Measurements from ENCODE around the gene EHHADH.
"Not testable (repeated sequence)": the region's sequence is repeated elsewhere in the genome, so short reads cannot be mapped to it uniquely, and the experiment has no call there.

EHHADH gene

GRCh38 chr3:185257334-185257733 lies 3.5 kb upstream of the EHHADH start:
- TF ChIP-seq SPI1 (IDR thresholded peaks at IDR 0.05; ENCODE audit: low read depth, low read length) (no peak), POU2F2 (IDR thresholded peaks at IDR 0.05; ENCODE audit: low read depth, low read length) (no peak), PAX5 (IDR thresholded peaks at IDR 0.05; ENCODE audit: insufficient read depth, low read length, severe bottlenecking) (no peak), POLR2A (IDR thresholded peaks at IDR 0.05; ENCODE audit: low read depth, low read length) (no peak), POLR2AphosphoS5 (IDR thresholded peaks at IDR 0.05; ENCODE audit: low read depth, low read length) (no peak), TAF1 (IDR thresholded peaks at IDR 0.05; ENCODE audit: low read depth, low read length) (no peak)
- FAIRE-seq: no peak
- DNase-seq (ENCODE audit: insufficient read length, low spot score): no peak

GRCh38 chr3:185254799-185255198 lies 950 bp upstream of the EHHADH start:
- FAIRE-seq: no peak
- TF ChIP-seq POLR2A (IDR thresholded peaks at IDR 0.05; ENCODE audit: low read depth, low read length): no peak
- TF ChIP-seq PAX5 (IDR thresholded peaks at IDR 0.05; ENCODE audit: insufficient read depth, low read length, severe bottlenecking): no peak
- TF ChIP-seq SPI1 (IDR thresholded peaks at IDR 0.05; ENCODE audit: low read depth, low read length): no peak
- no peak for TF ChIP-seq POU2F2 (IDR thresholded peaks at IDR 0.05; ENCODE audit: low read depth, low read length)
- no peak for TF ChIP-seq TAF1 (IDR thresholded peaks at IDR 0.05; ENCODE audit: low read depth, low read length)
- TF ChIP-seq POLR2AphosphoS5 (IDR thresholded peaks at IDR 0.05; ENCODE audit: low read depth, low read length): no peak
- DNase-seq (ENCODE audit: insufficient read length, low spot score): no peak

DNA sequence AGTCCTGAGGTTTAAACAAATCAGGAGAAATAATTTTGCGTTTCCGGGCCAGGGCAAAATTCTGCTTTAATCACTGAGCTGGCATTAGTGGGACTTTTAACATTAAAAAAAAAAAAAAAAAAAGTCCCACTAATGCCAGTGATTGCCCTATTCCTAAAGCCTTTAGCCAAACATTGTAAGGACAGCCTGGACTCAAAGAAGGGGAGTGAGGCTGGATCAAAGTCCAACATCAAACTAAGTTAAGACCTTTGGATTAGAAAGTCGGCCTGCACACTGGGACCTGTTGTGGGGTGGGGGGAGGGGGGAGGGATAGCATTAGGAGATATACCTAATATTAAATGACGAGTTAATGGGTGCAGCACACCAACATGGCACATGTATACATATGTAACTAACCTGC lies 716 bp downstream of the EHHADH start:
- not testable (repeated sequence) for DNase-seq (ENCODE audit: insufficient read length, low spot score); FAIRE-seq

- TF ChIP-seq TAF1 (IDR thresholded peaks at IDR 0.05; ENCODE audit: low read depth, low read length) (no peak), POU2F2 (IDR thresholded peaks at IDR 0.05; ENCODE audit: low read depth, low read length) (no peak), POLR2AphosphoS5 (IDR thresholded peaks at IDR 0.05; ENCODE audit: low read depth, low read length) (no peak), SPI1 (IDR thresholded peaks at IDR 0.05; ENCODE audit: low read depth, low read length) (no peak), POLR2A (IDR thresholded peaks at IDR 0.05; ENCODE audit: low read depth, low read length) (no peak), PAX5 (IDR thresholded peaks at IDR 0.05; ENCODE audit: insufficient read depth, low read length, severe bottlenecking) (no peak)
- no peak for FAIRE-seq
- DNase-seq (ENCODE audit: insufficient read length, low spot score): no peak
Measured at GRCh38 chr3:185251272-185251671, 2.6 kb downstream of the EHHADH start.

GRCh38 chr3:185250653-185251052 lies 3.2 kb downstream of the EHHADH start:
- DNase-seq (ENCODE audit: insufficient read length, low spot score) (no peak), FAIRE-seq (no peak)
- TF ChIP-seq POLR2A (IDR thresholded peaks at IDR 0.05; ENCODE audit: low read depth, low read length): no peak
- no peak for TF ChIP-seq POLR2AphosphoS5 (IDR thresholded peaks at IDR 0.05; ENCODE audit: low read depth, low read length)
- no peak for TF ChIP-seq TAF1 (IDR thresholded peaks at IDR 0.05; ENCODE audit: low read depth, low read length)
- no peak for TF ChIP-seq PAX5 (IDR thresholded peaks at IDR 0.05; ENCODE audit: insufficient read depth, low read length, severe bottlenecking)
- no peak for TF ChIP-seq SPI1 (IDR thresholded peaks at IDR 0.05; ENCODE audit: low read depth, low read length)
- TF ChIP-seq POU2F2 (IDR thresholded peaks at IDR 0.05; ENCODE audit: low read depth, low read length): no peak

- TF ChIP-seq PAX5 (IDR thresholded peaks at IDR 0.05; ENCODE audit: insufficient read depth, low read length, severe bottlenecking) (no peak), SPI1 (IDR thresholded peaks at IDR 0.05; ENCODE audit: low read depth, low read length) (no peak), POLR2A (IDR thresholded peaks at IDR 0.05; ENCODE audit: low read depth, low read length) (no peak)
- FAIRE-seq (no peak), DNase-seq (ENCODE audit: insufficient read length, low spot score) (no peak)
Measured at GRCh38 chr3:185250247-185250646, 3.6 kb downstream of the EHHADH start.

- FAIRE-seq (no peak), DNase-seq (ENCODE audit: insufficient read length, low spot score) (no peak)
- TF ChIP-seq TAF1 (IDR thresholded peaks at IDR 0.05; ENCODE audit: low read depth, low read length) (no peak), POLR2A (IDR thresholded peaks at IDR 0.05; ENCODE audit: low read depth, low read length) (no peak), PAX5 (IDR thresholded peaks at IDR 0.05; ENCODE audit: insufficient read depth, low read length, severe bottlenecking) (no peak), POU2F2 (IDR thresholded peaks at IDR 0.05; ENCODE audit: low read depth, low read length) (no peak), SPI1 (IDR thresholded peaks at IDR 0.05; ENCODE audit: low read depth, low read length) (no peak), POLR2AphosphoS5 (IDR thresholded peaks at IDR 0.05; ENCODE audit: low read depth, low read length) (no peak)
Measured at GRCh38 chr3:185242642-185243041, 11.2 kb downstream of the EHHADH start.

GRCh38 chr3:185236969-185237368 lies 16.9 kb downstream of the EHHADH start:
- TF ChIP-seq POLR2A (IDR thresholded peaks at IDR 0.05; ENCODE audit: low read depth, low read length): no peak
- TF ChIP-seq PAX5 (IDR thresholded peaks at IDR 0.05; ENCODE audit: insufficient read depth, low read length, severe bottlenecking): no peak
- TF ChIP-seq POU2F2 (IDR thresholded peaks at IDR 0.05; ENCODE audit: low read depth, low read length): no peak
- no peak for TF ChIP-seq SPI1 (IDR thresholded peaks at IDR 0.05; ENCODE audit: low read depth, low read length)
- TF ChIP-seq TAF1 (IDR thresholded peaks at IDR 0.05; ENCODE audit: low read depth, low read length): no peak
- no peak for TF ChIP-seq POLR2AphosphoS5 (IDR thresholded peaks at IDR 0.05; ENCODE audit: low read depth, low read length)
- no peak for DNase-seq (ENCODE audit: insufficient read length, low spot score)
- no peak for FAIRE-seq

DNA sequence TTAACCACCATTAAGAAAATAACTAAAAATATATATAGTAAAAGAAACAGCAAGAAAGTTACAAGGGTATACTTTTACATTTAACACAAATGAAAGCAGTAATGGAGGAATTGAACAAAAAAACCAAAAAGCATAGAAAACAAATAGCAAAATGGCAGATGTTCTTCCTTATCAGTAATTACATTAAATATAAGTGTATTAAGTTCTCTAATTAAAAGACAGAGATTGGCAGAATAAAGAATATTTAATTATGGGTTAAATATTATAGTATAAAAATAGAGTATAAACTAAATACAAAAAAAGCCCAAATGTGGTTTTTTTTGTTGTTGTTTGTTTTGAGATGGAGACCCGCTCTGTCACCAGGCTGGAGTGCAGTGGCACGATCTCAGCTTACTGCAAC lies 20.5 kb downstream of the EHHADH start:
- no peak for TF ChIP-seq PAX5 (IDR thresholded peaks at IDR 0.05; ENCODE audit: insufficient read depth, low read length, severe bottlenecking)
- TF ChIP-seq POLR2A (IDR thresholded peaks at IDR 0.05; ENCODE audit: low read depth, low read length): no peak
- no peak for TF ChIP-seq POLR2AphosphoS5 (IDR thresholded peaks at IDR 0.05; ENCODE audit: low read depth, low read length)
- TF ChIP-seq SPI1 (IDR thresholded peaks at IDR 0.05; ENCODE audit: low read depth, low read length): no peak
- TF ChIP-seq TAF1 (IDR thresholded peaks at IDR 0.05; ENCODE audit: low read depth, low read length): no peak
- TF ChIP-seq POU2F2 (IDR thresholded peaks at IDR 0.05; ENCODE audit: low read depth, low read length): no peak
- DNase-seq (ENCODE audit: insufficient read length, low spot score) (no peak), FAIRE-seq (no peak)

GRCh38 chr3:185226526-185226925 lies 27.3 kb downstream of the EHHADH start:
- not testable (repeated sequence) for DNase-seq (ENCODE audit: insufficient read length, low spot score); FAIRE-seq

DNA sequence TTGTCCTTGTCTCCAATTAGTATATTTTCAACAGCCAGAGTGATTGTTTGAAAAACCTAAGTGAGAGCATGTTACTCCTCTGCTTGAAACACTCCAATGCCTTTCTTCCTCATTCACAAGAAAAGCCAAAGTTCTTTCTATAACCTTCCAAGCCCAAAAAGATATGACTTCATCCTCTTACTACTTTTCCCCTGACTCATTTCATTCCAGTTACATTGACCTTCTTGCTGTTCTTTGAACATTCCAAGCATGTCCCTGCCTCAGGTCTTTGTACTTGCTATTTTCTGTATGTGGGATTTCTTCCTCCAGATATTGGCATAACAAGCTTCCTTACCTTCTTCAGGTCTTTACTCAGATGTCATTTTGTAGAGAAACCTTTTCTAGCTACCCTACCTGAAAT lies 28.3 kb downstream of the EHHADH start:
- FAIRE-seq: no peak

More for the DNA sequence above, 28.3 kb downstream of the EHHADH start:
- TF ChIP-seq PAX5 (IDR thresholded peaks at IDR 0.05; ENCODE audit: insufficient read depth, low read length, severe bottlenecking): no peak
- no peak for TF ChIP-seq SPI1 (IDR thresholded peaks at IDR 0.05; ENCODE audit: low read depth, low read length)
- TF ChIP-seq POLR2AphosphoS5 (IDR thresholded peaks at IDR 0.05; ENCODE audit: low read depth, low read length): no peak
- TF ChIP-seq TAF1 (IDR thresholded peaks at IDR 0.05; ENCODE audit: low read depth, low read length): no peak
- no peak for TF ChIP-seq POLR2A (IDR thresholded peaks at IDR 0.05; ENCODE audit: low read depth, low read length)
- no peak for TF ChIP-seq POU2F2 (IDR thresholded peaks at IDR 0.05; ENCODE audit: low read depth, low read length)
- no peak for DNase-seq (ENCODE audit: insufficient read length, low spot score)

Data from GM12891 (cell line).